ENCODE measurements around the gene KIF2A. TPM values are rescaled to one million over a fixed set of nuclear protein-coding genes. Genes with fewer than 3 reads are reported as not detected.

KIF2A gene
- total and polyA plus RNA-seq, 9 of the 15 experiments (the other 6 are each of a cell fraction or from before 2014, with no cell fraction given) = 42.6 to 126 (median 77.6) TPM

- TF ChIP-seq, protein P1, sequence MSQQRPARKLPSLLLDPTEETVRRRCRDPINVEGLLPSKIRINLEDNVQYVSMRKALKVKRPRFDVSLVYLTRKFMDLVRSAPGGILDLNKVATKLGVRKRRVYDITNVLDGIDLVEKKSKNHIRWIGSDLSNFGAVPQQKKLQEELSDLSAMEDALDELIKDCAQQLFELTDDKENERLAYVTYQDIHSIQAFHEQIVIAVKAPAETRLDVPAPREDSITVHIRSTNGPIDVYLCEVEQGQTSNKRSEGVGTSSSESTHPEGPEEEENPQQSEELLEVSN (IDR thresholded peaks at IDR 0.05; ENCODE audit: borderline replicate concordance in 1 of 2, extremely low read depth in 1 of 2, insufficient read depth in 1 of 2, insufficient read length in 1 of 2, low read depth in 1 of 2, low read length in 1 of 2, poor library complexity in 1 of 2, severe bottlenecking in 1 of 2) = peak in 1 of 2 experiments; percentile 74
- TF ChIP-seq ZMIZ1 (IDR thresholded peaks at IDR 0.05; ENCODE audit: low read depth in 2 of 2, low read length in 2 of 2) = no peak
- no peak for TF ChIP-seq TARDBP (IDR thresholded peaks at IDR 0.05)
- TF ChIP-seq GABPA (tag; conservative IDR thresholded peaks at IDR 0.05; ENCODE audit: low read depth) = peak; percentile 69
- peak; percentile 85 for TF ChIP-seq ETV1 (tag; conservative IDR thresholded peaks at IDR 0.05; ENCODE audit: low read depth)
- TF ChIP-seq LEF1 (IDR thresholded peaks at IDR 0.05) = 0 out of 2 replicates have a peak, but pooled peaks have one; percentile 23
- TF ChIP-seq TBP (optimal IDR thresholded peaks at IDR 0.05; ENCODE audit: low read depth, low read length) = peak; percentile 46
- TF ChIP-seq ZNF174 (CRISPR knock-in tag; IDR thresholded peaks at IDR 0.05) = no peak
- TF ChIP-seq ZNF592 (IDR thresholded peaks at IDR 0.05) = peak; percentile 58; the same call in 1 of the 2 replicates
- no peak for TF ChIP-seq ZNF561 (CRISPR knock-in tag; conservative IDR thresholded peaks at IDR 0.05)
- peak; percentile 36; the same call in 1 of the 2 replicates for TF ChIP-seq ELF4 (CRISPR knock-in tag; IDR thresholded peaks at IDR 0.05)
- TF ChIP-seq, protein P2, sequence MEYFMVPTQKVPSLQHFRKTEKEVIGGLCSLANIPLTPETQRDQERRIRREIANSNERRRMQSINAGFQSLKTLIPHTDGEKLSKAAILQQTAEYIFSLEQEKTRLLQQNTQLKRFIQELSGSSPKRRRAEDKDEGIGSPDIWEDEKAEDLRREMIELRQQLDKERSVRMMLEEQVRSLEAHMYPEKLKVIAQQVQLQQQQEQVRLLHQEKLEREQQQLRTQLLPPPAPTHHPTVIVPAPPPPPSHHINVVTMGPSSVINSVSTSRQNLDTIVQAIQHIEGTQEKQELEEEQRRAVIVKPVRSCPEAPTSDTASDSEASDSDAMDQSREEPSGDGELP (CRISPR knock-in tag; IDR thresholded peaks at IDR 0.05; ENCODE audit: borderline replicate concordance) = 0 out of 2 replicates have a peak, but pooled peaks have one; percentile 9
- TF ChIP-seq ZNF212 (CRISPR knock-in tag; IDR thresholded peaks at IDR 0.05) = no peak
- no peak for TF ChIP-seq CREB1 (IDR thresholded peaks at IDR 0.05)
- 0 out of 2 replicates have a peak, but pooled peaks have one; percentile 28 for TF ChIP-seq CREB1 (CRISPR knock-in tag; IDR thresholded peaks at IDR 0.05)
- peak; percentile 15; the same call in 1 of the 2 replicates for TF ChIP-seq SMARCA4 (IDR thresholded peaks at IDR 0.05)
- 0 out of 2 replicates have a peak, but pooled peaks have one; percentile 18 for TF ChIP-seq PML (IDR thresholded peaks at IDR 0.05; ENCODE audit: low read length)
- peak in 1 of 2 experiments; percentile 44; a peak in 1 of 3 replicates for TF ChIP-seq CBX3 (IDR thresholded peaks at IDR 0.05; ENCODE audit: borderline replicate concordance in 1 of 2, low read length in 2 of 2)
Observed at GRCh38 chr5:62306896-62307689, 1.1 kb downstream of the KIF2A start (continued).
